GM12801 (cell line): ENCODE measurements around the gene ATN1.

Experiments
- TF ChIP-seq, protein P1 (sequence below): IDR thresholded peaks from one replicate; pipeline ENCODE4 v1.5.1; 2011; ENCODE audit warnings: control low read depth; ENCODE audit not compliant: insufficient read length; ENCODE audit errors: extremely low read depth

The ATN1 gene

DNA sequence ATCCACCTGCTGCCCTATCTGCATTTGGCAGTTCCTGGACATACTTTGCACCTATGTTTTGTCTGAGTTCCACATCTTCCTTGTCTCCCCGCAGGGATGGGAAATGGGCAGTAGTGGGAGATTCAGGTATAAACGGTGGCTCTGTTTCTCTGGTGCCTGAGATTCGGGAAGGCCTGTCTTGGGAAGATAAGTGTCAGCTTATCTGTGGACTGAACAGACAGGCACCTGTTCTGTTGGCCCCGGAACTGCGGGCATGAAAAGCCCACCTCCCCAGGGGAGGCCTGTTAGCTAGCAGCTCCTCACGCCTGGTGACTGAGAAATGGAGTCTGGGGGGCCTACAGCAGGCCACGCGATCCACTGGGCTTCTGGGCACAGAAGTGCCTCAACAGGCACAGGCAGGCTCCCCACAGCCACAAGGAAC, 36.9 kb downstream of the ATN1 start:
- TF ChIP-seq, protein P1, sequence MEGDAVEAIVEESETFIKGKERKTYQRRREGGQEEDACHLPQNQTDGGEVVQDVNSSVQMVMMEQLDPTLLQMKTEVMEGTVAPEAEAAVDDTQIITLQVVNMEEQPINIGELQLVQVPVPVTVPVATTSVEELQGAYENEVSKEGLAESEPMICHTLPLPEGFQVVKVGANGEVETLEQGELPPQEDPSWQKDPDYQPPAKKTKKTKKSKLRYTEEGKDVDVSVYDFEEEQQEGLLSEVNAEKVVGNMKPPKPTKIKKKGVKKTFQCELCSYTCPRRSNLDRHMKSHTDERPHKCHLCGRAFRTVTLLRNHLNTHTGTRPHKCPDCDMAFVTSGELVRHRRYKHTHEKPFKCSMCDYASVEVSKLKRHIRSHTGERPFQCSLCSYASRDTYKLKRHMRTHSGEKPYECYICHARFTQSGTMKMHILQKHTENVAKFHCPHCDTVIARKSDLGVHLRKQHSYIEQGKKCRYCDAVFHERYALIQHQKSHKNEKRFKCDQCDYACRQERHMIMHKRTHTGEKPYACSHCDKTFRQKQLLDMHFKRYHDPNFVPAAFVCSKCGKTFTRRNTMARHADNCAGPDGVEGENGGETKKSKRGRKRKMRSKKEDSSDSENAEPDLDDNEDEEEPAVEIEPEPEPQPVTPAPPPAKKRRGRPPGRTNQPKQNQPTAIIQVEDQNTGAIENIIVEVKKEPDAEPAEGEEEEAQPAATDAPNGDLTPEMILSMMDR, result no peak

DNA sequence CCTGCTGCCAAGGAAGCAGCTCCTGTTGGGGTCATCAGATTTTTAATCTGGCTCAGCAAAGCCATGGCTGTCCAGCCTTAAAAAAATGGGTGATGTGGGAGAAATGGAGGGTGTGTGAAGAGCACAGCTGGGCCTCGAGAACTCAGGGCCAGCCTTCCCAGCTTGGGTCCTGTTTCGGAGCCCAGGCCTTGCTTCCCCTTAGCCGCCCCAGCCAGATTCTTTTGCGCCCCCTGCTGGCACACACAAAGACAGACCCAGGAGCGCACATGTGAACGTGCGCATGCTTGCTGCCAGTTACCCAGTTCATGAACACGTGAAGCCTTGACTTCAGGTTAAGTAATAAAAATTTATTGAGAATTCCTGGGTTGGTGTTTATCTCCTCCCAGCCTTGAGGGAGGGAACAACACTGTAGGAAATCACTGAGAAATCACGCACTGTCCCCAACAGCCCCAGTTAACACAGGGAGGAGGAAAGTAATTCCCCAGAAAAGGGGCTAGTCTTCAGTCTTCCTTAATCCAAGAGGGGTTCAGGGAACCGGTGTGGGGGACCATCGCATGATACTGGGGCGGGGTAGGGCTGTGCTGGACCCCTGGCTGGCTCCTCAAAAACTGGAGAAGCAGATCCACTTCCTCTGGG, 37.4 kb downstream of the ATN1 start:
- TF ChIP-seq, protein P1, result peak; percentile 23

DNA sequence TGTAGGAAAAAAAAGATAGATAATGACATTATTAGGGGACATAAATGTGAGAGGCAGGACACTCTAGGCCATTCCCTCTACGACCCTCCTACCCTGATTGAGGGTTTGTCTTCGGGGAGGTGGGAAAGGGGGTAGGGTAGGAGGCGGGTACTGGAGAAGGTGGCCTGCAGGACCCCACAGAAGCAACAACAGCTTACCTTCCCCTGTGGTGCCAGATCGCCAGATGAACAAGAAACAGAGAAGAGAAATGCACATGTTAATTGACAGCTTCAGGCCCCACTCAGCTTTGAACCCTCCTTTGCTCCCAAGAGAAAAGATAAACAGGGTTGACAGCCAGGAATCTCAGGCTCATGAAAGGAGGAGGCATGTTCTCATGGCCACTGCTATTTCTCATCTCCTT, 38.0 kb downstream of the ATN1 start:
- TF ChIP-seq, protein P1, result no peak

DNA sequence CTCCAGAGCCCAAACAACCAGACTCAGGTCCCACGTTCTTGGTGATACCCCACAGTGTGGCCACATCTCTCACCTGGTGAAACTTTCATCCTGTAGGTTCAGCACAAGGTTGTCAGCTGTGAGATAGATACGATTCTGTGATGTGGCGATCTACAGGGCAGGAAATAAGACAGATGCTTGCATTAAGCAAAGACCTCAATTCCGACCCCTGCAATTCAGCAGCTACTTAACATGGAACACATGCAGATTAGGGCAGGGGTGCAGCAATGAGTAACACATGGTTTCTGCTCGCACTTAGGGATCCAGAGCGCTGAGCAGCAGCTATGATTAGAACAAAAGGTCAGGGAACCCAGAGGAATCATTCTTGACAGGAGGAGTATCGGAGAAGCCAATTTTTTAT, 38.6 kb downstream of the ATN1 start:
- TF ChIP-seq, protein P1, result no peak

DNA sequence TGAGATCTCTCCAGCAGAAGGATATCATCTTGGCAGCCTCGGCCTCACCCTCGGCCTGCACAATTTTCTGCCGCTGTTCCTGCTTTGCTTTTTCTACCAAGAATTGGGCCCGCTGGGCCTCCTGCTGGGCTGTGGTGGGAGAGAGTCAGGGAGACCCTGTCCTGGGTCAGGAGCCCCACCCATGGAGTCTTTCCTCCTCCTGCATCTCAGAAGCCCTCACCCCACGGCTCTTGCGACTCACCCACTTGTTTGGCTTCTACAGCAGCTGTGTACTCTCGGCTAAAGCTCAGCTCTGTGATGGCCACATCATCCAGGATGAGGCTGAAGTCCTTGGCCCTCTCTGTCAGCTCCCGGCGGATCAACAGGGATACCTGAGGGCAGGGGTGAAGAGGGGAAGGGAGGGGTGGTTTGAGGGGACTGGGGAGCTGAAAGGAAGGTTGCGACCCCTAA, 39.9 kb downstream of the ATN1 start:
- TF ChIP-seq, protein P1, result no peak

DNA sequence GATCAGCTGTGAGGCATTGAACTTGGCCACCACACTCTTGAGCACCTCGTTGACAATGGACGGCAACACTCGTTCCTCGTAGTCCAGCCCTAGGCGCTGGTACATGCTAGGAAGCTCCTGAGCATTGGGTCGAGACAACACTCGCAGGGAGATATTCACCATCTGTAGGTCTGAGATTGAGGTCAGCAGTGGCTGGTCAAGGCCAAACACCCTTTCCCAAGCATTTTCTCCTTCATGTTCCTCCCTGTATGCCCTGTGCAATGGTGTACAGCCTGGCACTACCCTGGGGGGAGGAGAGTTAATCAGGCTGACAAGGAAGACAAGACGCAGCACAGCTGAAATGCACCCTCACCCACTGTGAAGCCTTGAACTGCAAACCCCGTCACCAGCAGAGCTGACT, 40.7 kb downstream of the ATN1 start:
- TF ChIP-seq, protein P1, result no peak

DNA sequence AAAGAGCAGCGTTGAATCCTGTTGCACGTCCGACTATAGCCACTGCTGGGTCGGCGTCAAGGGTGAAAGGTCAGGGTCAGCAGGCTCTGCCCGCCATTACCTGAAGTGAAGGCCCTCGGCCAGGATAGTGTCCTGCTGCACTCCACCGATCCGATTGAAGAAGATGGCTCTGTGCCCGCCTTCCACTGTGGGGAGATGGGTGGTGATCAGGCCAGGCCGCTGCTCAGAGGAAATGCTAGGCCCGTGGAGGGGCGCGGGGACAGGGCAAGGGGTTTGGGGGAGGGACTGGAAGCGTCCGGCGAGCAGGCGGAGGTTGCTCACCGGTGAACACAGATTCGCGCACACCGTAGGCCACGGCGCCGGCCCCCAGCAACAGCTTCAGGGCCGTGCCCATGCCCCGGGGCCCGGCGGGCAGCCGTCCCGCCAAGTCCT, 42.4 kb downstream of the ATN1 start:
- TF ChIP-seq, protein P1, result no peak
